HG02943 (cell line): ENCODE results near the gene DDX56.

Source experiments
- ATAC-seq: cut with Tn5 transposase; IDR thresholded peaks from one replicate; pipeline ENCODE4 v1.9.1; 2021; ENCODE audit warnings: mild to moderate bottlenecking, low read depth, moderate library complexity; ENCODE audit not compliant: unreplicated experiment

DDX56 gene

GRCh38 chr7:44573464-44574286 is at the start of gene DDX56:
TSS of gene DDX56 (minus strand) at chr7:44573908. CDS start at chr7:44573895, 13 bp downstream.
- ATAC-seq: peak; percentile 94

- peak; percentile 80 for ATAC-seq
Measured at GRCh38 chr7:44622342-44623151, 48.8 kb upstream of the DDX56 start.

GRCh38 chr7:44621750-44622103 is 48.0 kb upstream of the DDX56 start:
- ATAC-seq: no peak

GRCh38 chr7:44621034-44621749 is 47.5 kb upstream of the DDX56 start:
- no peak for ATAC-seq

- ATAC-seq: no peak
Measured at GRCh38 chr7:44618753-44619152, 45.0 kb upstream of the DDX56 start.

- no peak for ATAC-seq
Measured at GRCh38 chr7:44618045-44618444, 44.3 kb upstream of the DDX56 start.

GRCh38 chr7:44617225-44617890 is 43.6 kb upstream of the DDX56 start:
- no peak for ATAC-seq

- no peak for ATAC-seq
Measured at GRCh38 chr7:44616545-44616944, 42.8 kb upstream of the DDX56 start.

GRCh38 chr7:44615793-44616192 is 42.1 kb upstream of the DDX56 start:
- no peak for ATAC-seq

GRCh38 chr7:44615149-44615611 is 41.5 kb upstream of the DDX56 start:
- no peak for ATAC-seq

GRCh38 chr7:44609829-44610228 is 36.1 kb upstream of the DDX56 start:
- ATAC-seq: no peak

GRCh38 chr7:44608916-44609648 is 35.4 kb upstream of the DDX56 start:
- no peak for ATAC-seq

GRCh38 chr7:44607141-44608068 is 33.7 kb upstream of the DDX56 start:
- no peak for ATAC-seq

GRCh38 chr7:44606341-44607140 is 32.8 kb upstream of the DDX56 start, which contains the start of gene OGDH:
TSS of gene OGDH (plus strand) at chr7:44606627. CDS start at chr7:44624344, 17,717 bp downstream.
- peak; percentile 90 for ATAC-seq

- ATAC-seq: no peak
Measured at GRCh38 chr7:44604941-44605340, 31.2 kb upstream of the DDX56 start.

- no peak for ATAC-seq
Measured at GRCh38 chr7:44603193-44603592, 29.5 kb upstream of the DDX56 start.

GRCh38 chr7:44602576-44602910 is 28.8 kb upstream of the DDX56 start:
- no peak for ATAC-seq

- no peak for ATAC-seq
Measured at GRCh38 chr7:44599222-44599621, 25.5 kb upstream of the DDX56 start.
